Astrocyte (in vitro differentiated cells and primary cell): Measurements from ENCODE around the gene DMAP1. TPM values are rescaled to one million over a fixed set of nuclear protein-coding genes. Genes with fewer than 3 reads are reported as not detected.

ENCODE experiments used
- DNase-seq: peaks from one replicate; pipeline ENCODE4 v3.0.0-alpha.2; 2010; ENCODE audit warnings: low read depth
- FAIRE-seq: peaks from 2 replicates; lab custom pipeline; 2011; peaks lifted over from hg19 to GRCh38; lab: Jason Lieb, UNC
- H2AFZ ChIP-seq: 2 replicates; pipeline ENCODE4 v1.6.0; 2012; ENCODE audit warnings: low read depth, low read length, inconsistent platforms
- H3K27ac ChIP-seq: 2 replicates; pipeline ENCODE4 v1.5.1; 2011; ENCODE audit warnings: low read depth, low read length, inconsistent platforms
- H3K27me3 ChIP-seq: 2 replicates; pipeline ENCODE4 v1.6.0; 2011; ENCODE audit warnings: low read length, inconsistent platforms; ENCODE audit not compliant: insufficient read depth
- H3K36me3 ChIP-seq: 2 replicates; pipeline ENCODE4 v1.5.1; 2011; ENCODE audit warnings: low read length, inconsistent platforms; ENCODE audit not compliant: insufficient read depth
- H3K4me1 ChIP-seq: 2 replicates; pipeline ENCODE4 v1.5.1; 2011; ENCODE audit warnings: low read length, inconsistent platforms; ENCODE audit not compliant: insufficient read depth
- H3K4me2 ChIP-seq: 2 replicates; pipeline ENCODE4 v1.6.0; 2012; ENCODE audit warnings: low read length, inconsistent platforms
- H3K4me3 ChIP-seq: 2 replicates; pipeline ENCODE4 v1.5.1; 2011; ENCODE audit warnings: low read depth, mild to moderate bottlenecking, low read length, inconsistent platforms; ENCODE audit not compliant: insufficient read depth
- H3K79me2 ChIP-seq: 2 replicates; pipeline ENCODE4 v1.6.0; 2012; ENCODE audit warnings: mild to moderate bottlenecking, low read length, inconsistent platforms; ENCODE audit not compliant: insufficient read depth
- H3K9ac ChIP-seq: 2 replicates; pipeline ENCODE4 v1.6.0; 2012; ENCODE audit warnings: mild to moderate bottlenecking, low read length, inconsistent platforms
- H3K9me3 ChIP-seq: 2 replicates; pipeline ENCODE4 v1.5.1; 2012; ENCODE audit warnings: low read depth, mild to moderate bottlenecking, low read length, inconsistent platforms; ENCODE audit not compliant: insufficient read depth
- H4K20me1 ChIP-seq: 2 replicates; pipeline ENCODE4 v1.6.0; 2012; ENCODE audit warnings: low read length, inconsistent platforms; ENCODE audit not compliant: insufficient read depth
- H3K27ac Mint-ChIP-seq: one replicate; pipeline ENCODE4 v1.8.0; 2021; ENCODE audit warnings: mild to moderate bottlenecking, mixed read lengths; ENCODE audit not compliant: unreplicated experiment
- H3K27me3 Mint-ChIP-seq: one replicate; pipeline ENCODE4 v1.8.0; 2021; ENCODE audit warnings: low read depth, mixed read lengths; ENCODE audit not compliant: unreplicated experiment
- H3K36me3 Mint-ChIP-seq: one replicate; pipeline ENCODE4 v1.8.0; 2021; ENCODE audit warnings: low read depth, mixed read lengths; ENCODE audit not compliant: unreplicated experiment
- H3K4me1 Mint-ChIP-seq: one replicate; pipeline ENCODE4 v1.8.0; 2021; ENCODE audit warnings: low read depth, mixed read lengths; ENCODE audit not compliant: unreplicated experiment
- H3K4me3 Mint-ChIP-seq: one replicate; pipeline ENCODE4 v1.8.0; 2021; ENCODE audit warnings: mild to moderate bottlenecking, moderate library complexity, mixed read lengths; ENCODE audit not compliant: unreplicated experiment
- H3K9me3 Mint-ChIP-seq: one replicate; pipeline ENCODE4 v1.8.0; 2021; ENCODE audit warnings: mild to moderate bottlenecking, mixed read lengths; ENCODE audit not compliant: unreplicated experiment
- EZH2 ChIP-seq: IDR thresholded peaks from 2 replicates; pipeline ENCODE4 v1.6.1; 2012; ENCODE audit warnings: mild to moderate bottlenecking, low read length, inconsistent platforms; ENCODE audit not compliant: insufficient read depth
- total RNA-seq: library from RNA; stranded (reverse); gene quantifications from 2 replicates; pipeline ENCODE4 v1.2.1, GENCODE V29; 2021
- TF ChIP-seq, protein P1 (sequence below): IDR thresholded peaks from 2 replicates; pipeline ENCODE4 v1.5.1; 2011; ENCODE audit warnings: low read depth, mild to moderate bottlenecking, inconsistent platforms, low read length, moderate library complexity; ENCODE audit not compliant: insufficient read depth

DMAP1 gene
- total RNA-seq, 1 donor from 2014 or later = 33.8 TPM

GRCh38 chr1:44236490-44237272 lies 23.4 kb downstream of the DMAP1 start:
- Histone ChIP-seq H3K9ac (no peak overlapping the region), H3K27ac (no peak overlapping the region), H3K9me3 (no peaks in the 10 kb centered on the region), H3K4me2 (no peak overlapping the region), H2AFZ (no peak overlapping the region), H3K4me1 (peaks cover 15% of the 10 kb centered on the region), H3K36me3 (no peaks in the 10 kb centered on the region), H3K27me3 (no peaks in the 10 kb centered on the region), H3K79me2 (no peaks in the 10 kb centered on the region), H3K4me3 (no peak overlapping the region), H4K20me1 (peaks cover 8% of the 10 kb centered on the region)
- H3K27ac Mint-ChIP-seq = peak overlapping the region; percentile 18
- no peak for TF ChIP-seq EZH2
- peaks cover 23% of the 10 kb centered on the region for H3K36me3 Mint-ChIP-seq
- no peak for DNase-seq
- H3K4me1 Mint-ChIP-seq = peaks cover 29% of the 10 kb centered on the region
- H3K4me3 Mint-ChIP-seq = no peak overlapping the region
- no peak for FAIRE-seq
- H3K27me3 Mint-ChIP-seq = no peaks in the 10 kb centered on the region
- H3K9me3 Mint-ChIP-seq = peaks cover 2% of the 10 kb centered on the region

DNA sequence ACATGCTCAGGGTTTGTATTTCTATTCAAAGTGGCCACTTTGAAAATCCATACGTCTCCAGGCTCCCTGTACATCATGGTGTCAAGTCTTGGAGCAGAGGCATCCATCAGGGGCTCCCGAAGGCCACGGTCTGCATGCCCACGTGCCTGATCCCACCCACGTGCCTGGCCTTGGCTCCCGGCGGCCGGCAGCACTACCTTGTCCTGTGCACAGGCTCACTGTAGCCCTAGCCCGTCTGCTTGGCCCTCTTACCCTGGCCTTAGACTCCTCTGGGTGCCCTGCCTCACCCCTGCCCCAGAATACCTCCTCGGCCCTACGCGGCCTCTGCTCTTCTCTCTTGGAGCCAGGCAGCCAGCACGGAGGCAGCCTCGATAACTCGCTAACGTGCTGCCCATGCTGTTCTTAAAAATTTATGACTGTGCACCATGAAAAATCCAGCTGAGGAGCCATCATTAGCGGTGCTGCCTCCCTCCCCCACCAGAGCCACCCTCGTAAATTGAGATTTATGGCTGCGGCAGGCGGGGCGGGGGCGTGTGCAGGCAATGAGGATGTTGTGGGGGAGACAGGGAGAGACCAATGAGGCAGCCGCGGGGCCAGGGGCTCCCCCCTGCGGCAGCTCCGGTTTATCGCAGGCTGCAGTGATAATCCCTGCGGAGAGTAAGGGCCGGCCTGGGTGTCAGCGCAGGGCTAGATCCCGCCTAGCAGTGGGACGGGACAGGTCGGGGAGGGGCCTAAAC lies 24.6 kb downstream of the DMAP1 start:
- H3K27ac ChIP-seq = no peak overlapping the region
- H3K4me1 Mint-ChIP-seq = peaks cover 31% of the 10 kb centered on the region
- no peaks in the 10 kb centered on the region for H3K79me2 ChIP-seq
- H4K20me1 ChIP-seq = peaks cover 10% of the 10 kb centered on the region
- peaks cover 2% of the 10 kb centered on the region for H3K9me3 Mint-ChIP-seq
- no peaks in the 10 kb centered on the region for H3K9me3 ChIP-seq
- H3K9ac ChIP-seq = no peak overlapping the region
- no peak overlapping the region for H3K4me2 ChIP-seq
- H3K4me3 Mint-ChIP-seq = peak overlapping the region; percentile 27
- FAIRE-seq = no peak
- H2AFZ ChIP-seq = no peak overlapping the region
- H3K4me1 ChIP-seq = peaks cover 15% of the 10 kb centered on the region
- no peaks in the 10 kb centered on the region for H3K27me3 ChIP-seq
- no peak overlapping the region for H3K4me3 ChIP-seq
- peaks cover 18% of the 10 kb centered on the region for H3K36me3 Mint-ChIP-seq
- H3K27me3 Mint-ChIP-seq = no peaks in the 10 kb centered on the region
- TF ChIP-seq EZH2 = no peak
- TF ChIP-seq, protein P1, sequence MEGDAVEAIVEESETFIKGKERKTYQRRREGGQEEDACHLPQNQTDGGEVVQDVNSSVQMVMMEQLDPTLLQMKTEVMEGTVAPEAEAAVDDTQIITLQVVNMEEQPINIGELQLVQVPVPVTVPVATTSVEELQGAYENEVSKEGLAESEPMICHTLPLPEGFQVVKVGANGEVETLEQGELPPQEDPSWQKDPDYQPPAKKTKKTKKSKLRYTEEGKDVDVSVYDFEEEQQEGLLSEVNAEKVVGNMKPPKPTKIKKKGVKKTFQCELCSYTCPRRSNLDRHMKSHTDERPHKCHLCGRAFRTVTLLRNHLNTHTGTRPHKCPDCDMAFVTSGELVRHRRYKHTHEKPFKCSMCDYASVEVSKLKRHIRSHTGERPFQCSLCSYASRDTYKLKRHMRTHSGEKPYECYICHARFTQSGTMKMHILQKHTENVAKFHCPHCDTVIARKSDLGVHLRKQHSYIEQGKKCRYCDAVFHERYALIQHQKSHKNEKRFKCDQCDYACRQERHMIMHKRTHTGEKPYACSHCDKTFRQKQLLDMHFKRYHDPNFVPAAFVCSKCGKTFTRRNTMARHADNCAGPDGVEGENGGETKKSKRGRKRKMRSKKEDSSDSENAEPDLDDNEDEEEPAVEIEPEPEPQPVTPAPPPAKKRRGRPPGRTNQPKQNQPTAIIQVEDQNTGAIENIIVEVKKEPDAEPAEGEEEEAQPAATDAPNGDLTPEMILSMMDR = peak; percentile 17
- no peak for DNase-seq
- no peak overlapping the region for H3K27ac Mint-ChIP-seq
- H3K36me3 ChIP-seq = no peaks in the 10 kb centered on the region

DNA sequence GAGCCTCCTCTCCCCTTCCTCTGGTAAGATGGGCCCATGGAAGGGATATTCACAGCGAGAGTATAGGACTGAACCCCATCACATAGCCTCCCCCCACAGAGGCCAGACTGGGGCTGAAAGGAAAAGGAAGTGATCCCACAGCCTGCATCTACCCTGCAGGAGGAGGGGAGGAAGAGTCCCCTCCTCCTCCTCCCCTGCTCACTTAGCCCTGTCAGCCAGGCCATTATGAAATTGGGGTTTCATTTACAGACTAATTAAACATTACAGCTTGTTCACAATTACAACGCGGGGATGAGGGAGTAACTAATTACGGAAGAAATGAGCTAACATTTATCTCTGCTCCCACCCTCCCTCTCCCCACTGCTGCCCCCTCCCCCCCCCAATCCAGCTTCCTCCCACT lies 25.4 kb downstream of the DMAP1 start:
- no peak for TF ChIP-seq EZH2
- TF ChIP-seq, protein P1 = no peak
- Histone ChIP-seq H4K20me1 (peaks cover 10% of the 10 kb centered on the region), H3K27me3 (no peaks in the 10 kb centered on the region), H3K36me3 (peaks cover 4% of the 10 kb centered on the region), H3K9ac (no peak overlapping the region), H3K9me3 (no peaks in the 10 kb centered on the region), H3K4me2 (no peak overlapping the region), H2AFZ (no peak overlapping the region), H3K4me1 (peaks cover 15% of the 10 kb centered on the region), H3K4me3 (no peak overlapping the region), H3K27ac (no peak overlapping the region), H3K79me2 (no peaks in the 10 kb centered on the region)
- Mint-ChIP-seq H3K4me3 (no peak overlapping the region), H3K9me3 (peaks cover 2% of the 10 kb centered on the region), H3K36me3 (peaks cover 18% of the 10 kb centered on the region), H3K4me1 (peaks cover 31% of the 10 kb centered on the region), H3K27me3 (no peaks in the 10 kb centered on the region), H3K27ac (no peak overlapping the region)
- DNase-seq (no peak), FAIRE-seq (no peak)
